ENCODE results near the gene KCNQ1. TPM values are rescaled to one million over a fixed set of nuclear protein-coding genes. Genes with fewer than 3 reads are reported as not detected.

Gene KCNQ1
- total RNA-seq, 5 donors from 2014 or later (not counting 1 experiment from before 2014, with no cell fraction given) = 20.9 to 32.9 (median 24.0) TPM

DNA sequence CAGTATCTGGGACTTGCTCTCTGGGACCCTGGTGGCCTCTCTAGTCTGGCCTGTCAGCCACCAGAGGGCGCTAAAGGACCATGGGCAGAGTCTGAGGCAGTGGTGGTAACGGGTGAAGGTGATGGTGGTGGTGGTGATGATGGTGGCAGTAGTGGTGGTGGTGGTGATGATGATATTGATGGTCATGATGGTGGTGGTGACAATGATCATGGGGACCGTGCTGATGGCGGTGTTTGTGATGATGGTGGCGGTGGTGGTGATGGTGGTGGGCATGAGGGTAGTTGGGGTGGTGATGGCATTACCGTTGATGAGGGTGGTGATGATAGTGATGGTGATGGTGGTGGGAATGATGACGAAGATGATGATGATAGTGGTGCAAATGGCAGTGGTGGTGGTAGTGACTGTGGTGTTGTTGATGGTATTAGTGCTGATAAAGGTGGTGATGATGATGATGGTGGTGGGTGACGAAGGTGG, 16.4 kb upstream of the KCNQ1 start:
- H3K9me3 Mint-ChIP-seq = no peaks in the 10 kb centered on the region
- ChIA-PET POLR2A (no interaction called here), CTCF (interaction anchor here (1.1 to 1.2 kb wide), 3 partner anchors 102 to 104 kb away, joined by 4 to 6 read pairs (median 6); no protein-coding TSS in a partner anchor)
- Histone ChIP-seq H3K27ac (ENCODE audit: low read length) (no peak overlapping the region), H3K4me1 (ENCODE audit: control insufficient read depth in 1 of 2, extremely low read depth in 1 of 2, insufficient read depth in 2 of 2, low read length in 2 of 2) (no peaks in the 10 kb centered on the region), H3K27me3 (replicated peaks in 1 of 2; ENCODE audit: control insufficient read depth in 2 of 2, extremely low read depth in 1 of 2, insufficient read depth in 2 of 2, low read length in 1 of 2) (peaks cover 0 to 24% of the 10 kb centered on the region in 2 experiments), H3K36me3 (ENCODE audit: control insufficient read depth in 2 of 2, extremely low read depth in 1 of 2, insufficient read depth in 1 of 2, low read length in 1 of 2) (no peaks in the 10 kb centered on the region), H3K9me3 (no peaks in the 10 kb centered on the region), H3K4me3 (ENCODE audit: control insufficient read depth in 1 of 2, extremely low read depth in 1 of 2, low read length in 1 of 2) (no peak overlapping the region)
- H3K4me3 Mint-ChIP-seq = no peak overlapping the region
- peak; percentile 61 to 92 (median 82) for DNase-seq
- H3K27me3 Mint-ChIP-seq = no peaks in the 10 kb centered on the region
- no peaks in the 10 kb centered on the region for H3K4me1 Mint-ChIP-seq
- ATAC-seq (replicated peaks in 1 of 4) = peak; percentile 83 to 96 (median 86)
- WGBS (ENCODE audit: insufficient coverage) = 55% methylated on average over 8 of the region's 8 CpGs
- no peaks in the 10 kb centered on the region for H3K36me3 Mint-ChIP-seq
- H3K27ac Mint-ChIP-seq = no peak overlapping the region

DNA sequence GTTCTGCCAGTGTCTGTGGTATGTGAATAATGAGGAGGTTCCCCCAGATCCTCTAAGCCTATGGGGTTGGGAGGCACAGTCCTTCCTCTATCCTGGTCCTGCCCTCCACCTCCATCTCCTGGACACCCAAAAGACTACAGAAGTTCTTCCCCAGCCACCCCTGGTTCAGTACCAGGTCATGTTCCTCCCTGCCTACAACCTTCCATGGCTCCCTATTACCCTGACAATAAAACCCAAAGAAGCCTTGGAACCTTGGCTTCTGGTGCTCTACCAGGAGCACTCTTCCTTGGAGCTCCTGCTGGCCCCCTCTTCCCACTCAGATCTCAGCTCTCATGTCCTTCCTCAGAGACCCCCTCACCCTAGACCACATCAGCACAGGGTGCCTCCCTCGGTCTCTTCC, 13.4 kb upstream of the KCNQ1 start:
- no peaks in the 10 kb centered on the region for H3K27me3 Mint-ChIP-seq
- no peaks in the 10 kb centered on the region for H3K36me3 Mint-ChIP-seq
- Histone ChIP-seq H3K36me3 (ENCODE audit: control insufficient read depth in 2 of 2, extremely low read depth in 1 of 2, insufficient read depth in 1 of 2, low read length in 1 of 2) (no peaks in the 10 kb centered on the region), H3K4me3 (ENCODE audit: control insufficient read depth in 1 of 2, extremely low read depth in 1 of 2, low read length in 1 of 2) (no peak overlapping the region), H3K27ac (ENCODE audit: low read length) (no peak overlapping the region), H3K27me3 (replicated peaks in 1 of 2; ENCODE audit: control insufficient read depth in 2 of 2, extremely low read depth in 1 of 2, insufficient read depth in 2 of 2, low read length in 1 of 2) (peaks cover 0 to 13% of the 10 kb centered on the region in 2 experiments), H3K4me1 (ENCODE audit: control insufficient read depth in 1 of 2, extremely low read depth in 1 of 2, insufficient read depth in 2 of 2, low read length in 2 of 2) (no peaks in the 10 kb centered on the region), H3K9me3 (no peaks in the 10 kb centered on the region)
- no peak overlapping the region for H3K4me3 Mint-ChIP-seq
- no peak overlapping the region for H3K27ac Mint-ChIP-seq
- WGBS (ENCODE audit: insufficient coverage) = no CpG with 5 or more reads among the region's 1 CpG
- no peaks in the 10 kb centered on the region for H3K9me3 Mint-ChIP-seq
- no peak for ATAC-seq (replicated peaks in 1 of 4)
- ChIA-PET CTCF (no interaction called here), POLR2A (no interaction called here)
- DNase-seq = no peak
- no peaks in the 10 kb centered on the region for H3K4me1 Mint-ChIP-seq

DNA sequence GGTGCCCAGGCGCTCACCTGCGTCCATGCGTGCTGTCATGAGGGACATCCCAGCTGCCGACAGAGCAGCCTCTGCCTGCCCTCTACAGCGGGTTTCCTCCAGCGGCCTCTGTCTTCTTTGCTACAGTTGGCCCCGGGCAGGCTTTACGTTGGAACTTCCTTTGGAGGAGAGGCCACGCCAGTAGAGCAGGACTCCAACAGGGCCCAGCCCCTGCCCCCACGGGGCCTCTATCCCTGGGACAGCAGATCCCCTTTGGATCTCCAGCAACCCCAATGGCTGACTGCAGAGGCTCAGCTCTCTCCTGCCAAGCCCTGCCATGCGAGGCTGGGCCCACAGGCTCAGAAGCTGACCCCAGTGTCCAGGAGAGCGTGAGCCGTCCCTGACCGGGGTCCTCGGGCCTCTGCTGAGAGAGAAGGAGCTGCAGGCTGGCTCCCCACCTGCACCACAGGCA, 12.6 kb upstream of the KCNQ1 start:
- WGBS (ENCODE audit: insufficient coverage) = 84% methylated on average over 11 of the region's 15 CpGs
- Mint-ChIP-seq H3K4me1 (no peaks in the 10 kb centered on the region), H3K4me3 (no peak overlapping the region), H3K27me3 (no peaks in the 10 kb centered on the region), H3K9me3 (no peaks in the 10 kb centered on the region), H3K27ac (no peak overlapping the region), H3K36me3 (no peaks in the 10 kb centered on the region)
- CTCF ChIA-PET = no interaction called here
- no peak overlapping the region for H3K4me3 ChIP-seq (ENCODE audit: control insufficient read depth in 1 of 2, extremely low read depth in 1 of 2, low read length in 1 of 2)
- H3K36me3 ChIP-seq (ENCODE audit: control insufficient read depth in 2 of 2, extremely low read depth in 1 of 2, insufficient read depth in 1 of 2, low read length in 1 of 2) = no peaks in the 10 kb centered on the region
- peaks cover 0 to 15% of the 10 kb centered on the region in 2 experiments for H3K27me3 ChIP-seq (replicated peaks in 1 of 2; ENCODE audit: control insufficient read depth in 2 of 2, extremely low read depth in 1 of 2, insufficient read depth in 2 of 2, low read length in 1 of 2)
- H3K4me1 ChIP-seq (ENCODE audit: control insufficient read depth in 1 of 2, extremely low read depth in 1 of 2, insufficient read depth in 2 of 2, low read length in 2 of 2) = no peaks in the 10 kb centered on the region
- H3K9me3 ChIP-seq = no peaks in the 10 kb centered on the region
- POLR2A ChIA-PET = no interaction called here
- no peak for ATAC-seq (replicated peaks in 1 of 4)
- DNase-seq = no peak
- no peak overlapping the region for H3K27ac ChIP-seq (ENCODE audit: low read length)

DNA sequence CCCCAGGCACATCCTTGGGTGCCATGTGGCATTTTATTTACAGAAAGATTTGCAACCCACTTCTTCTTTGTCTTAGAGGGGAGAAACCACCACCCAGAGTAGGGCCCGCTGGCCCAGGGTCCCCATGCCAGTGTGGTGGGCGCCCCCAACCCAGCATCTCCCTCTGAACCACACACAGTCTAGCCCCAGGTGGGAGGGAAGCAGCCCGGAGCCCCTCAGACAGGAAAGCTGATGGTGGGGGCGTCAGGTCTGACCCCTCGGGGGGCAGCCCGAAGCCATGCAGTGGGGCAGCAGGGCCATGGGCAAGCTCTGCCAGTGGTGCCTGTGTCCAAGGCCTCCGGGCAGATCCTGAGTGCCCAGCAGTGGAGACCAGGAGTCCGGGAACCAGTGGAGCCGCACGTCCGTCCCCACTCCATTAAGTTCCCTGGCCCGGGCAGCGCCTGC, 12.2 kb upstream of the KCNQ1 start:
- ATAC-seq (replicated peaks in 1 of 4) (no peak), DNase-seq (no peak)
- no peak overlapping the region for H3K4me3 ChIP-seq (ENCODE audit: control insufficient read depth in 1 of 2, extremely low read depth in 1 of 2, low read length in 1 of 2)
- Mint-ChIP-seq H3K27ac (no peak overlapping the region), H3K27me3 (no peaks in the 10 kb centered on the region), H3K4me1 (no peaks in the 10 kb centered on the region), H3K9me3 (no peaks in the 10 kb centered on the region), H3K4me3 (no peak overlapping the region), H3K36me3 (no peaks in the 10 kb centered on the region)
- H3K27me3 ChIP-seq (replicated peaks in 1 of 2; ENCODE audit: control insufficient read depth in 2 of 2, extremely low read depth in 1 of 2, insufficient read depth in 2 of 2, low read length in 1 of 2) = peaks cover 0 to 15% of the 10 kb centered on the region in 2 experiments
- whole genome bisulfite sequencing (ENCODE audit: insufficient coverage) = 95% methylated on average over 8 of the region's 13 CpGs
- CTCF ChIA-PET = no interaction called here
- no peaks in the 10 kb centered on the region for H3K36me3 ChIP-seq (ENCODE audit: control insufficient read depth in 2 of 2, extremely low read depth in 1 of 2, insufficient read depth in 1 of 2, low read length in 1 of 2)
- POLR2A ChIA-PET = no interaction called here
- no peaks in the 10 kb centered on the region for H3K4me1 ChIP-seq (ENCODE audit: control insufficient read depth in 1 of 2, extremely low read depth in 1 of 2, insufficient read depth in 2 of 2, low read length in 2 of 2)
- H3K9me3 ChIP-seq = no peaks in the 10 kb centered on the region
- no peak overlapping the region for H3K27ac ChIP-seq (ENCODE audit: low read length)

DNA sequence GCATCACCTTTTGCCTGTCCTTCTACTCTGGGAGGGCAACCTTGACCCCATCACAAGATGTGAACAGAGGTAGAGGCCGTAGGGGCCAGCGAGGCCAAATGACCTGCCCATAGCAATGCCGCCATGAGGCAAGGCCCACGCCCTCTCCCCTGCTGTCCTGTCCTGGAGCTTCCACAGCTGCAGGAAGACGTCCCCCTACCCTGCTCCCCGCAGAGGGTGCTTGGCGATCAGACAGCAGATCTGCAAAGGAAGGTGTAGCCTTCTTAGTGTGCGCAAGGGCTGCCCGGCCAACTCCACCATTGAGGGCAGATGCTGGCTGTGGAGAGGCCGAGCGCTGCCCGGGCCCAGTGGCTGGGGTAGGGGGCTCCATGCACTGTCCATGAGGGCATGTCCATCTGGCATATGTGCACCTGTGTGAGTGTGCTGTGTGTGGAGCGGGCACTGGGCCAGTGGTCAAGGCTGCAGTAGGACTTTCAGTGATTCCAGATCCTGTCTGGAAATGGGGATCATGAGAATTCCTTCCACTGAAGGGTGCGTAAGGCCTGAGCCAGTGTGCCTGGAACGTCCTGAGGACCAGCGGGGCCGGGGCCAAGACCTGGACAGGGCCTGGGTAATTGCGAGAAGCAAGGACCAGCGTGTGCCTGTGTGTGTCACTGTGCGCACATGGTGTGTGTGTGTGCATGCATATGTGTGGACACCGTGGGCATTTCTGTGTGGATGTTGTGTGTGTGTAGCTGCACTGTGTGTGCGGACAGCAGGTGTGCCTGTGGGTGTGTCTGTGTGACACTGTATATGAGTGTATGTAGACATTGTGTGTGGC, 11.5 kb upstream of the KCNQ1 start:
- no peaks in the 10 kb centered on the region for H3K4me1 ChIP-seq (ENCODE audit: control insufficient read depth in 1 of 2, extremely low read depth in 1 of 2, insufficient read depth in 2 of 2, low read length in 2 of 2)
- DNase-seq (no peak), ATAC-seq (replicated peaks in 1 of 4) (no peak)
- ChIA-PET CTCF (no interaction called here), POLR2A (no interaction called here)
- H3K36me3 ChIP-seq (ENCODE audit: control insufficient read depth in 2 of 2, extremely low read depth in 1 of 2, insufficient read depth in 1 of 2, low read length in 1 of 2) = no peaks in the 10 kb centered on the region
- Mint-ChIP-seq H3K4me3 (no peak overlapping the region), H3K9me3 (no peaks in the 10 kb centered on the region), H3K4me1 (no peaks in the 10 kb centered on the region), H3K27me3 (no peaks in the 10 kb centered on the region), H3K36me3 (no peaks in the 10 kb centered on the region), H3K27ac (no peak overlapping the region)
- 92% methylated on average over 20 of the region's 22 CpGs for WGBS (ENCODE audit: insufficient coverage)
- no peak overlapping the region for H3K27ac ChIP-seq (ENCODE audit: low read length)
- no peaks in the 10 kb centered on the region for H3K9me3 ChIP-seq
- H3K27me3 ChIP-seq (replicated peaks in 1 of 2; ENCODE audit: control insufficient read depth in 2 of 2, extremely low read depth in 1 of 2, insufficient read depth in 2 of 2, low read length in 1 of 2) = peaks cover 0 to 15% of the 10 kb centered on the region in 2 experiments
- no peak overlapping the region for H3K4me3 ChIP-seq (ENCODE audit: control insufficient read depth in 1 of 2, extremely low read depth in 1 of 2, low read length in 1 of 2)

DNA sequence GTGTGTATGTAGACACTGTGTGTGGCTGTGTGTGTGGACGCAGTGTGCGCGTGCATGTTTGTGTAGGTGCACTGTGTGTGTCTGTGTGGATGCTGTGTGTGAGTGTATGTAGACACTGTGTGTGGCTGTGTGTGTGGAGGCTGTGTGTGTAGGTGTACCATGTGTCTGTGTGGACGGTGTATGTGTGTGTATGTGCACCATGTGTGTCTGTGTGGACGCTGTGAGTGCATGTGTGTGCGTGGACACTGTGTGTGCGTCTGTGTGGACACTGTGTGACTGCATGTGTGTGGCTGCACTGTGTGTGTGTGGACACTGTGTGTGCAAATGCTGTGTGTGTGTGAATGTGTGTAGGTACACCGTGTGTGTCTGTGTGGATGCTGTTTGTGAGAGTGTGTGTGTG, 10.8 kb upstream of the KCNQ1 start:
- H3K9me3 Mint-ChIP-seq = no peaks in the 10 kb centered on the region
- CTCF ChIA-PET = no interaction called here
- Histone ChIP-seq H3K4me1 (ENCODE audit: control insufficient read depth in 1 of 2, extremely low read depth in 1 of 2, insufficient read depth in 2 of 2, low read length in 2 of 2) (no peaks in the 10 kb centered on the region), H3K36me3 (ENCODE audit: control insufficient read depth in 2 of 2, extremely low read depth in 1 of 2, insufficient read depth in 1 of 2, low read length in 1 of 2) (no peaks in the 10 kb centered on the region), H3K27ac (ENCODE audit: low read length) (no peak overlapping the region), H3K27me3 (replicated peaks in 1 of 2; ENCODE audit: control insufficient read depth in 2 of 2, extremely low read depth in 1 of 2, insufficient read depth in 2 of 2, low read length in 1 of 2) (peaks cover 0 to 15% of the 10 kb centered on the region in 2 experiments), H3K4me3 (ENCODE audit: control insufficient read depth in 1 of 2, extremely low read depth in 1 of 2, low read length in 1 of 2) (no peak overlapping the region), H3K9me3 (no peaks in the 10 kb centered on the region)
- no peak overlapping the region for H3K4me3 Mint-ChIP-seq
- POLR2A ChIA-PET = no interaction called here
- no peaks in the 10 kb centered on the region for H3K4me1 Mint-ChIP-seq
- WGBS (ENCODE audit: insufficient coverage) = 93% methylated on average over 8 of the region's 8 CpGs
- H3K27ac Mint-ChIP-seq = no peak overlapping the region
- no peaks in the 10 kb centered on the region for H3K27me3 Mint-ChIP-seq
- ATAC-seq (replicated peaks in 1 of 4) (no peak), DNase-seq (no peak)
- no peaks in the 10 kb centered on the region for H3K36me3 Mint-ChIP-seq

Measured in T-cell (primary cell).